Measurements from ENCODE around the gene CCDC12.

The CCDC12 gene

GRCh38 chr3:46960835-46961234, 15.7 kb downstream of the CCDC12 start:
- no peak for TF ChIP-seq CTCF (IDR thresholded peaks at IDR 0.05)
- Mint-ChIP-seq H3K4me1 (peaks cover 37% of the 10 kb centered on the region), H3K36me3 (ENCODE audit: low read depth) (peaks cover 36% of the 10 kb centered on the region), H3K27ac (peak overlapping the region; percentile 41), H3K27me3 (ENCODE audit: low read depth, poor library complexity) (no peaks in the 10 kb centered on the region), H3K9me3 (peaks cover 23% of the 10 kb centered on the region), H3K4me3 (no peak overlapping the region)
- DNase-seq, result no peak

DNA sequence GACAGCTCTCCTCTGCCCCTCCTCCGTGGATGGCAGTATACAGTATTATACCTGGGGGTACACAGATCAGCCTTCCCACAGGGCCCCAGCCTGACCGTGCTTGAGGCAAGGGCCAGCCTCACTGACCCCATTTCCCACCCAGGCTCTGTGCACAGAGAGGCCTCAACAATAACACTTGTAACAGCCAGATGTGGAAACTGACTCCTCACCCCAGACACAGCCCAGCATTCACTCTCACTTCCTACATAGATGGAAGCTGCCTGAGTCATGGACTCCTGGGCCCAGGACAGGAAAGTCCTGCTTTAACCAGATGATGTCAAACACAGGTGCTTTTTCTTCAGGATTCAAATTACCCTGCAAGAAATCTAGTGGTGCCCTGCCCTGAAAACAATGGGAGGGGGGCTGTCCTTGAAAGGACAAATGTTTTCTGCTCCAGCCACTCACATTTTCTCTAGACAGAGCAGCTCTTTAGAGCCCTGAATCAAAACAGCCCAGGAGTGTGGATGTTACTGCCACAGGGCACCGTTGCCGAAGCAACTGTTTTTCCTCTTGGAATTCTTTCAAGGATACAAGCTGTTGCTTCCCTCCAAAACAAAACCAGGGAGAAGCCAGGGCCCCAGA, 16.4 kb downstream of the CCDC12 start:
- DNase-seq, result no peak
- Mint-ChIP-seq H3K4me3 (no peak overlapping the region), H3K27me3 (ENCODE audit: low read depth, poor library complexity) (no peaks in the 10 kb centered on the region), H3K36me3 (ENCODE audit: low read depth) (peaks cover 29% of the 10 kb centered on the region), H3K9me3 (peaks cover 17% of the 10 kb centered on the region), H3K27ac (peak overlapping the region; percentile 41), H3K4me1 (peaks cover 43% of the 10 kb centered on the region)
- TF ChIP-seq CTCF (IDR thresholded peaks at IDR 0.05), result no peak

- Mint-ChIP-seq H3K36me3 (ENCODE audit: low read depth) (peaks cover 19% of the 10 kb centered on the region), H3K4me3 (no peak overlapping the region), H3K27me3 (ENCODE audit: low read depth, poor library complexity) (no peaks in the 10 kb centered on the region), H3K4me1 (peaks cover 54% of the 10 kb centered on the region), H3K27ac (peak overlapping the region; percentile 55), H3K9me3 (peaks cover 13% of the 10 kb centered on the region)
- no peak for DNase-seq
- no peak for TF ChIP-seq CTCF (IDR thresholded peaks at IDR 0.05)
Observed at GRCh38 chr3:46959161-46959511, 17.4 kb downstream of the CCDC12 start.

DNA sequence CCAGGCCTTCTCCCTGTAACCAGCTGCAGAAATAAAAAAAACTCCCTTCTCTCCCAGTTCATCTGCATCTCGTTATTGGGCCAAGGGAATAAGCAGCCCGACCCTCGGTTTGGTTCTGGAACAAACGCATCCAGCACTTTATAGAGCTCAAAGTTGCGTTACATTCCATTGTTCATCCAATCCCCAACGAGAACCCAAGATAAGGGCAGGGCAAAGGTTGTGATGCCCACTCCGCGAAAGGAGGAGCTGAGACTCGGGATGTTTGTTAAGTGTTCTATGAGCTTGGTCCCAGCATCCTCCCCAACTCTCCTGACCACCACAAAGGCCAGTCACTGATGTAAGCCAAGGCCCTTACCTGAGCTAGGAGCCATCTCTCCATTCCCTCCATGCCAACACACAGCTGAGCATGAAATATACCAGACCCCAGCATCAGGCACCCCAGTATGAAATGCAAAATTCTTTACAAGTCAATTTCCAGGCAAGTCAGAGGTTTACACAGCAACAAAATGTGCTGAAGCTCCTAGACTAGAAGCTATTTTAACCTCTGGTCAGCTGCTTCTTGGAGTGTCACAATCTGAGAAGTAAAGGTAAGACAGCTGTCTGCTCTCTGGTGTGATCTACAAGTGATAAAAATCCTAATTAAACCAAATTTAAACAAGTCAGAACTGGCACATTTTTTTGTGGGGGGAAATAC, 17.9 kb downstream of the CCDC12 start:
- Mint-ChIP-seq H3K27me3 (ENCODE audit: low read depth, poor library complexity) (no peaks in the 10 kb centered on the region), H3K4me3 (no peak overlapping the region), H3K36me3 (ENCODE audit: low read depth) (peaks cover 19% of the 10 kb centered on the region), H3K4me1 (peaks cover 59% of the 10 kb centered on the region), H3K9me3 (peaks cover 13% of the 10 kb centered on the region), H3K27ac (peak overlapping the region; percentile 68)
- no peak for TF ChIP-seq CTCF (IDR thresholded peaks at IDR 0.05)
- no peak for DNase-seq

GRCh38 chr3:46957092-46957820, 19.3 kb downstream of the CCDC12 start:
- H3K9me3 Mint-ChIP-seq, result peaks cover 1% of the 10 kb centered on the region
- peaks cover 6% of the 10 kb centered on the region for H3K36me3 Mint-ChIP-seq (ENCODE audit: low read depth)
- no peak overlapping the region for H3K4me3 Mint-ChIP-seq
- TF ChIP-seq CTCF (IDR thresholded peaks at IDR 0.05), result no peak
- no peak for DNase-seq
- H3K4me1 Mint-ChIP-seq, result peaks cover 67% of the 10 kb centered on the region
- H3K27ac Mint-ChIP-seq, result no peak overlapping the region
- H3K27me3 Mint-ChIP-seq (ENCODE audit: low read depth, poor library complexity), result no peaks in the 10 kb centered on the region

All from nephron progenitor cell (in vitro differentiated cells).